DND-41 (cell line): Measurements from ENCODE around the gene ZNF668.
"Not testable (repeated sequence)": the region's sequence is repeated elsewhere in the genome, so short reads cannot be mapped to it uniquely, and the experiment has no call there.

Experiments
- ATAC-seq: fragments of 200-7000 bp; cut with Tn5 transposase; 3 replicates; pipeline ENCODE4 v1.9.1; 2021; ENCODE audit warnings: low read depth; ENCODE audit not compliant: insufficient read depth
- DNase-seq: peaks from one replicate; pipeline ENCODE4 v3.0.0-alpha.2; 2020
- H2AFZ ChIP-seq: 2 replicates; pipeline ENCODE4 v1.6.0; 2012; ENCODE audit warnings: low read depth, low read length
- H3K27ac ChIP-seq: 2 replicates; pipeline ENCODE4 v1.5.1; 2012; ENCODE audit warnings: low read length, inconsistent platforms
- H3K27me3 ChIP-seq: fragments of 200-600 bp; sonication (generic); 2 replicates; pipeline ENCODE4 v1.6.0; 2012; ENCODE audit warnings: low read length, mild to moderate bottlenecking, inconsistent platforms; ENCODE audit not compliant: insufficient read depth, poor library complexity
- H3K36me3 ChIP-seq: 2 replicates; pipeline ENCODE4 v1.5.1; 2012; ENCODE audit warnings: low read length, inconsistent platforms; ENCODE audit not compliant: insufficient read depth
- H3K4me1 ChIP-seq: 2 replicates; pipeline ENCODE4 v1.5.1; 2012; ENCODE audit warnings: mild to moderate bottlenecking, low read length; ENCODE audit not compliant: insufficient read depth
- H3K4me2 ChIP-seq: 2 replicates; pipeline ENCODE4 v1.6.0; 2012; ENCODE audit warnings: mild to moderate bottlenecking, moderate library complexity, low read length, inconsistent platforms; ENCODE audit not compliant: insufficient read depth
- H3K4me3 ChIP-seq, 2 experiments: fragments of 200-600 bp in 1 of 2; shearing (Covaris generic) in 1 of 2; 2 replicates each; pipeline ENCODE4 v1.5.1; 2012 to 2016; ENCODE audit warnings: inconsistent platforms in 2 of 2, low read length in 2 of 2, mild to moderate bottlenecking in 2 of 2, low read depth in 1 of 2, moderate library complexity in 1 of 2
- H3K79me2 ChIP-seq: 2 replicates; pipeline ENCODE4 v1.6.0; 2012; ENCODE audit warnings: low read length, inconsistent platforms; ENCODE audit not compliant: insufficient read depth
- H3K9ac ChIP-seq: 2 replicates; pipeline ENCODE4 v1.6.0; 2012; ENCODE audit warnings: low read depth, mild to moderate bottlenecking, inconsistent platforms, low read length, moderate library complexity
- H3K9me3 ChIP-seq: 2 replicates; pipeline ENCODE4 v1.5.1; 2012; ENCODE audit warnings: low read length, moderate library complexity, mild to moderate bottlenecking, inconsistent platforms; ENCODE audit not compliant: insufficient read depth, severe bottlenecking
- H4K20me1 ChIP-seq: 2 replicates; pipeline ENCODE4 v1.6.0; 2012; ENCODE audit warnings: low read length; ENCODE audit not compliant: insufficient read depth
- CTCF ChIP-seq: IDR thresholded peaks from 2 replicates; pipeline ENCODE4 v1.5.1; 2012; ENCODE audit warnings: borderline replicate concordance, low read length, moderate library complexity, mild to moderate bottlenecking; ENCODE audit not compliant: poor library complexity, severe bottlenecking; ENCODE audit errors: extremely low read depth
- EZH2 ChIP-seq: IDR thresholded peaks from 3 replicates; pipeline ENCODE4 v1.6.1; 2012; ENCODE audit warnings: borderline replicate concordance, low read depth, mild to moderate bottlenecking, moderate library complexity, low read length, inconsistent platforms; ENCODE audit not compliant: severe bottlenecking

Gene ZNF668

GRCh38 chr16:31022544-31023251, 51.3 kb downstream of the ZNF668 start:
- Histone ChIP-seq H3K27me3 (no peaks in the 10 kb centered on the region), H3K4me3 (no peak overlapping the region), H3K9ac (no peak overlapping the region), H3K27ac (no peak overlapping the region), H2AFZ (no peak overlapping the region), H4K20me1 (no peaks in the 10 kb centered on the region), H3K9me3 (no peaks in the 10 kb centered on the region), H3K4me1 (no peaks in the 10 kb centered on the region), H3K4me2 (no peak overlapping the region), H3K36me3 (no peaks in the 10 kb centered on the region), H3K79me2 (no peaks in the 10 kb centered on the region)
- no peak for DNase-seq
- TF ChIP-seq EZH2 (no peak), CTCF (no peak)
- ATAC-seq, result no peak

GRCh38 chr16:31020536-31020935, 53.5 kb downstream of the ZNF668 start:
- H4K20me1 ChIP-seq, result no peaks in the 10 kb centered on the region
- H3K9ac ChIP-seq, result no peak overlapping the region
- no peak overlapping the region for H3K27ac ChIP-seq
- H2AFZ ChIP-seq, result no peak overlapping the region
- TF ChIP-seq EZH2, result no peak
- H3K27me3 ChIP-seq, result no peaks in the 10 kb centered on the region
- no peak overlapping the region for H3K4me2 ChIP-seq
- H3K79me2 ChIP-seq, result no peaks in the 10 kb centered on the region
- H3K4me1 ChIP-seq, result no peaks in the 10 kb centered on the region
- H3K4me3 ChIP-seq, result no peak overlapping the region
- DNase-seq (no peak), ATAC-seq (no peak)
- H3K9me3 ChIP-seq, result no peaks in the 10 kb centered on the region
- H3K36me3 ChIP-seq, result no peaks in the 10 kb centered on the region

- not testable (repeated sequence) for H3K9ac ChIP-seq, H3K27me3 ChIP-seq, ATAC-seq, DNase-seq, H4K20me1 ChIP-seq, H3K9me3 ChIP-seq, H3K4me3 ChIP-seq, H3K4me1 ChIP-seq, H3K36me3 ChIP-seq, H2AFZ ChIP-seq, H3K27ac ChIP-seq, H3K4me2 ChIP-seq, H3K79me2 ChIP-seq
Measured at GRCh38 chr16:31017756-31018155, 56.3 kb downstream of the ZNF668 start.

GRCh38 chr16:31016018-31016417, 58.0 kb downstream of the ZNF668 start:
- Histone ChIP-seq H3K4me1 (no peaks in the 10 kb centered on the region), H3K36me3 (no peaks in the 10 kb centered on the region), H2AFZ (no peak overlapping the region), H3K4me2 (no peak overlapping the region), H3K4me3 (no peak overlapping the region), H3K9ac (no peak overlapping the region), H3K27me3 (no peaks in the 10 kb centered on the region), H3K9me3 (no peaks in the 10 kb centered on the region), H4K20me1 (no peaks in the 10 kb centered on the region), H3K27ac (no peak overlapping the region), H3K79me2 (no peaks in the 10 kb centered on the region)
- ATAC-seq, result no peak
- TF ChIP-seq CTCF, result no peak
- TF ChIP-seq EZH2, result no peak
- DNase-seq, result no peak

GRCh38 chr16:31013292-31013691, 60.7 kb downstream of the ZNF668 start:
- H3K4me3 ChIP-seq, H3K4me2 ChIP-seq, H3K79me2 ChIP-seq, H3K36me3 ChIP-seq, H3K4me1 ChIP-seq, H3K9me3 ChIP-seq, DNase-seq, H3K27ac ChIP-seq, H4K20me1 ChIP-seq, H3K9ac ChIP-seq, ATAC-seq, H2AFZ ChIP-seq, H3K27me3 ChIP-seq: not testable (repeated sequence)

GRCh38 chr16:31011815-31012214, 62.2 kb downstream of the ZNF668 start:
- not testable (repeated sequence) for H3K4me1 ChIP-seq, H3K27ac ChIP-seq, DNase-seq, H3K9ac ChIP-seq, H2AFZ ChIP-seq, H3K36me3 ChIP-seq, H3K4me3 ChIP-seq, H3K9me3 ChIP-seq, H3K4me2 ChIP-seq, ATAC-seq, H3K79me2 ChIP-seq, H4K20me1 ChIP-seq
- H3K27me3 ChIP-seq, result peaks cover 15% of the 10 kb centered on the region
